ENCODE measurements around the gene GALNT14.
A peak's percentile ranks its signal among the peaks of the same experiment; 100 is the strongest.

The GALNT14 gene

DNA sequence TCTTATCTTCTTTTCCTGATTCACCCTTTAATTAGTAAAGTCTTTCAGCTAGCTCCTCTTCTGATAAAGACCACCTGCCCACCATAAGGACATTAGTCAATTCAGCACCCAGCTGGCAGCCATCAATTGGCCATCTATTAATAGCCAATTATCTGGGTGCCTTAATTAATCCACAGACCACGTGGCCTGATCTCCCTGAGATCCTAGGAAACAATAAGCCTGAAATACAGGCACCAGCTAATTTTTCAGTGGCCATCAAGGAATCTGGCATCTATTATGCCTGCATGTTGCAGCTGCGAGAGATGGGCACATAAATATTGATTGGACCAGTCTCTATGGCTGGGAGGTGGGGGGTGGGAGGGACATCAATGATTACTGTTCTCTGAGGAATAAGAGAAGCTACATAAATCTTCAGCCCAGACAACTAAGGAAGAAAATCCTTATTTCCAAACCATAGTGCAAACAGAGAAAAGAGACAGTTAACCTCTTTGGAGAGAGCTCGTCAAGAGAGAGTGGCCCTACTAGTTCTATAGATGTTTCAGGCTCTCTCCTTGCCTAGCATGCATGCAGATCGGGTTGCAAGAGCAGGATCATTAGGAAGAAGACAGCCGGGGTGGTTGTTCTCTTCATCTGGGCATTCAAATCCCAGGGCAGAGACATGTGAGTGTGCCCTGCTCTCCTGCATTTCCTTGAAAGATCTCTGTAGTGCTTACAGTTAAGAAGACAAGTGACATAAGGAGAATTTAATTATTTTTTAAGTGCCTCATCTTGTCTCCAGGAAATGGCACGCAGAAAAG is 8.7 kb downstream of the GALNT14 start:
- DNase-seq (ENCODE audit: low spot score) (no peak), ATAC-seq (ENCODE audit: low read depth) (no peak)
- Histone ChIP-seq H3K27me3 (ENCODE audit: insufficient read depth, poor library complexity, severe bottlenecking) (no peaks in the 10 kb centered on the region), H3K36me3 (ENCODE audit: low read depth) (no peaks in the 10 kb centered on the region), H3K4me1 (ENCODE audit: insufficient read depth, poor library complexity, severe bottlenecking) (peaks cover 17% of the 10 kb centered on the region), H3K4me3 (ENCODE audit: severe bottlenecking) (no peak overlapping the region), H3K27ac (ENCODE audit: poor library complexity, severe bottlenecking) (no peak overlapping the region), H3K9me3 (ENCODE audit: severe bottlenecking) (no peaks in the 10 kb centered on the region)
- TF ChIP-seq, protein P1, sequence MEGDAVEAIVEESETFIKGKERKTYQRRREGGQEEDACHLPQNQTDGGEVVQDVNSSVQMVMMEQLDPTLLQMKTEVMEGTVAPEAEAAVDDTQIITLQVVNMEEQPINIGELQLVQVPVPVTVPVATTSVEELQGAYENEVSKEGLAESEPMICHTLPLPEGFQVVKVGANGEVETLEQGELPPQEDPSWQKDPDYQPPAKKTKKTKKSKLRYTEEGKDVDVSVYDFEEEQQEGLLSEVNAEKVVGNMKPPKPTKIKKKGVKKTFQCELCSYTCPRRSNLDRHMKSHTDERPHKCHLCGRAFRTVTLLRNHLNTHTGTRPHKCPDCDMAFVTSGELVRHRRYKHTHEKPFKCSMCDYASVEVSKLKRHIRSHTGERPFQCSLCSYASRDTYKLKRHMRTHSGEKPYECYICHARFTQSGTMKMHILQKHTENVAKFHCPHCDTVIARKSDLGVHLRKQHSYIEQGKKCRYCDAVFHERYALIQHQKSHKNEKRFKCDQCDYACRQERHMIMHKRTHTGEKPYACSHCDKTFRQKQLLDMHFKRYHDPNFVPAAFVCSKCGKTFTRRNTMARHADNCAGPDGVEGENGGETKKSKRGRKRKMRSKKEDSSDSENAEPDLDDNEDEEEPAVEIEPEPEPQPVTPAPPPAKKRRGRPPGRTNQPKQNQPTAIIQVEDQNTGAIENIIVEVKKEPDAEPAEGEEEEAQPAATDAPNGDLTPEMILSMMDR (IDR thresholded peaks at IDR 0.05; ENCODE audit: poor library complexity, severe bottlenecking), result no peak

DNA sequence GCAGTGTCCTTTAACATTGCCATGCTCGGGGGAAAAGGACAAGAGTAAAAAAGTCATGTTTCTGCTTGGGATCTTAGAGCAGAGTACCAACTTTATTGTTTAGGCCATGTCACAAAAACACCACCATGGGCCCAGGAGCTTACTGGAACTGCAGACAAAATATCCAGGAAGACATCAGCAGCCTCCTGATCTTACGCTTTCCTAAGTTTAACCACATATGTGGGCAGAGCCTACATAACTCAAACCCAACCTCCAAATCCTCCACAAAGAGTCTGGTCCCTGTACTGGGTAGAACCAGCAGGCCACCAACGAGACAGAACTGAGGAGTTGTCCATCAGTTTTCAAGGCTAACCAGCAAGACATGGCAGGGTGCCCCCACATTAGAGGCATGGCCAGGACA is 10.3 kb downstream of the GALNT14 start:
- Histone ChIP-seq H3K36me3 (ENCODE audit: low read depth) (no peaks in the 10 kb centered on the region), H3K27me3 (ENCODE audit: insufficient read depth, poor library complexity, severe bottlenecking) (no peaks in the 10 kb centered on the region), H3K27ac (ENCODE audit: poor library complexity, severe bottlenecking) (no peak overlapping the region), H3K4me3 (ENCODE audit: severe bottlenecking) (no peak overlapping the region), H3K9me3 (ENCODE audit: severe bottlenecking) (no peaks in the 10 kb centered on the region), H3K4me1 (ENCODE audit: insufficient read depth, poor library complexity, severe bottlenecking) (peaks cover 10% of the 10 kb centered on the region)
- TF ChIP-seq, protein P1 (IDR thresholded peaks at IDR 0.05; ENCODE audit: poor library complexity, severe bottlenecking), result no peak
- no peak for ATAC-seq (ENCODE audit: low read depth)
- no peak for DNase-seq (ENCODE audit: low spot score)

DNA sequence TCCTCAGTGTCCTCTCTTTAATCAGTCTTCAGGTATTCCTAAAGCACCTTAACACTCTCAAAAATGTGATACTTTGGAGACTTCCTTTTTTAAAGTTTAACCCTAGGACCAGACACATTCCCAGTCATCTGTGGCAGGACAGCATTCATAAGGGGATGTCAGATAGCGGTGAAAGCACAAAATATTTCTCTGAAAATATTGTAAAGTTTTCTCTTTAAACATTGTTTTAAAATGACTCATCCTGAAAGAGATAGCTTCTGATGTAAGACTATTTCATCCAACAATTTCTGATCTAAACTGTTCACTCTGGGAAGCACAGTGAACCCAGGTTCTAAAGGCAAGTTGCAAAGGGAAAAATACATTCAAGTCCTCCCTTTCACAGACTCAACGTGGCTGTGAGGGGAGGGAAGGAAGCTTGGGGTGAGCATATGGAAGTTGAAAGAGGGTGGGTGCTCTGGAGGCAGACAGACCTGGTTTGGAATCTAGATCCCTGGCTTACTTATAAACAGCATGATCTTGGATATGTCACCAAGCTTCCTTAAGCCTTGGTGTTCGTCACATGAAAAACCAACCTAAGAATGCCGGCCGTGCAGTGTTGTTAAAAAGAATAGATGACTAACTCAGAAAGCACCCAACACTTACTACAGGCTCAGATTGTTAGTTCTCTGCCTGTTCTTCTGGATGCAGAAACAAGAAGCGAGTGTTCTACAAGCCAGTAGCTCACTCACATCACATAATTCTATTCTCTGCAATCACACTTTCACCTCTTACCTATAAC is 12.1 kb downstream of the GALNT14 start:
- peak; percentile 53; the same call in 2 of the 3 replicates for ATAC-seq (ENCODE audit: low read depth)
- Histone ChIP-seq H3K27me3 (ENCODE audit: insufficient read depth, poor library complexity, severe bottlenecking) (no peaks in the 10 kb centered on the region), H3K9me3 (ENCODE audit: severe bottlenecking) (no peaks in the 10 kb centered on the region), H3K27ac (ENCODE audit: poor library complexity, severe bottlenecking) (no peak overlapping the region), H3K36me3 (ENCODE audit: low read depth) (no peaks in the 10 kb centered on the region), H3K4me1 (ENCODE audit: insufficient read depth, poor library complexity, severe bottlenecking) (peaks cover 8% of the 10 kb centered on the region), H3K4me3 (ENCODE audit: severe bottlenecking) (no peak overlapping the region)
- TF ChIP-seq, protein P1 (IDR thresholded peaks at IDR 0.05; ENCODE audit: poor library complexity, severe bottlenecking), result no peak
- no peak for DNase-seq (ENCODE audit: low spot score)

DNA sequence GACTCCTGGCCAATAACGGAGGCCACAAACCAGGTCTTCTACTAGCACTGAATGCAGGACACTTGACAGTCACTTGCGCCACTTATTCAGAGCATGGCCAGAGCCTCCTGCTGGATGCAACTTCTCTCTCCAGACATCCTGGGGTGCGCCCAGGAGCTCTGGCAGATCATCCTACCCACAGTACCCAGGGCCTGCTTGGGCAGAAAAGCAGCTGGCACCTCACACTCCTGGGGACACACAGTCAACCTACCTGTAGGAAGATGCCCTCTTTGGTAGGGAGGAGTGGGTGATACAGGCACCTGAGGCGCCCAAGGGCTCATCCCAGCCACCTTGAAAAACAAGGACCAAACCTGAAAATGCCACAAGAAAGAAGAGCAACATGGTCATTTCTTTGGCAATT is 13.3 kb downstream of the GALNT14 start:
- TF ChIP-seq, protein P1 (IDR thresholded peaks at IDR 0.05; ENCODE audit: poor library complexity, severe bottlenecking), result no peak
- no peak for ATAC-seq (ENCODE audit: low read depth)
- Histone ChIP-seq H3K4me3 (ENCODE audit: severe bottlenecking) (no peak overlapping the region), H3K36me3 (ENCODE audit: low read depth) (no peaks in the 10 kb centered on the region), H3K9me3 (ENCODE audit: severe bottlenecking) (no peaks in the 10 kb centered on the region), H3K27ac (ENCODE audit: poor library complexity, severe bottlenecking) (no peak overlapping the region), H3K27me3 (ENCODE audit: insufficient read depth, poor library complexity, severe bottlenecking) (no peaks in the 10 kb centered on the region), H3K4me1 (ENCODE audit: insufficient read depth, poor library complexity, severe bottlenecking) (peaks cover 8% of the 10 kb centered on the region)
- DNase-seq (ENCODE audit: low spot score), result no peak

Measured in RWPE2 (cell line).